Dedifferentiated amniotic fluid mesenchymal stem cell (primary cell): ENCODE measurements around the gene PTPRD.

Experiments
- DNase-seq: peaks from one replicate; pipeline ENCODE4 v3.0.0-alpha.2; 2016; ENCODE audit errors: extremely low spot score

PTPRD gene

DNA sequence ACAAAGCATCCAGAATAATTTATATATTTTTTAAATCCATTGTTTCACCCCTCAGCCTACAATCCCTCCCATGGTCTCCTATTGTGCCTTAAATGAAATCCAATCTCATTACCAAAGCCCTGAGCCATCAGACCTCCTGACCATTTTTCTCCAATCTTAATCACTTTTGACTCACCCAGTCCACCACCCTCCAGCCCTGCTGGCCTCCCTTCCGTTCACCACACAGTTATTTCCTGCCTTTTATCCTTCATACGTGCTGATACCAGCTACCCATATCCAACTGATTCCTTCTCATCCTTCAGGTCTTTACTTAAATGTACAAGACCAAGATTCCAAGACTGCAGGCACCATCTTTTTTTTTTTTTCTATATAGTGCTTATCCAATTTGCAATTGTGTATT is 1786.5 kb downstream of the PTPRD start:
- DNase-seq = no peak

DNA sequence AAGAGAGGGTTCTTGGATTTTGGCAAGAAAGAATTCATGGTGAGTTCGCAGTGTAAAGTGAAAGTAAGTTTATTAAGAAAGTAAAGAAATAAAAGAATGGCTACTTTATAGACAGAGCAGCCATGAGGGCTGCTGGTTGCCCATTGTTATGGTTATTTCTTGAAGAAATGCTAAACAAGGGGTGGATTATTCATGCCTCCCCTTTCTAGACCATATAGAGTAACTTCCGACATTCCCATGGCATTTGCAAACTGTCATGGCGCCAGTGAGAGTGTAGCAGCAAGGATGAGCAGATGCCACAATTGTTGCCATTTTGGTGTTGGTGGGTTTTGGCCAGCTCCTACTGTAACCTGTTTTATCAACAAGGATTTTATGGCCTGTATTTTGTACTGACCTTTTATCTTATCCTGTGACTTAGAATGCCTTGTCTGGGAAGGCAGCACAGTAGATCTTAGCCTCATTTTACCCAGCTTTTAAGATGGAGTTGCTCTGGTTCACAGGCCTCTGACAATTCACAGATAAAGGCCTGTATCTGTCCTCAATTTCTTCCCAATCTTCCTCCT is 1787.1 kb downstream of the PTPRD start:
- DNase-seq = no peak

DNA sequence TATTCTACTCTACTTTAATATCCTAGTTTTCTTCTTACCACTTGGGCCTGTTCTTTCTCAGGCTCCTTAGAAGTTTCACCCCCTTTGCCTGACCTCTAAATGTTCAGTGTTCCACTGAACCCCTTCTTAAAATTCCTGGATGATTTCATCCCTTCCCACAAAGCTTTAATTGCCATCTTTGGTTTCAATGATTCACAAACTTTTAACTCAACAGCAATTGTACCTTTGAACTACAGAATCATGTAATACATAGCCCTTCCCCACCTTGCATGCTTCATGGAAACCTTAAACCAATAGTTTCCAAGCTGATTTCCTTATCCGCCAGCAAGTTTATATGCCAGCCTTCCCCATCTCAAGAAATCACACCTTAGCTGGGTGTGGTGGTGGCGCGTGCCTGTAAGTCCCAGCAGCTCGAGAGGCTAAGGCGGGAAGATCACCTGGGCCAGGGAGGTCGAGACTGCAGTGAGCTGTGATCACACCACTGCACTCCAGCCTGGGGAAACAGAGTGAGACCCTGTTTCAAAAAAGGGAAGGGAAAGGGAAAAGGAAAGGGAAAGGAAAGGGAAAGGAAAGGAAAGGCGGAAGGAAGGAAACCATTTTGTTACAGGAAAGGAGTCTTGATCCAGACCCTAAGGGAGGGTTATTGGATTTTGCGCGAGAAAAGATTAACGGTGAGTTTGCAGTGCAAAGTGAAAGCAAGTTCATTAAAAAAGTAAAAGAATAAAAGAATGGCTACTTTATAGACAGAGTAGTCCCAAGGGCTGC is 1789.5 kb downstream of the PTPRD start:
- DNase-seq = no peak

DNA sequence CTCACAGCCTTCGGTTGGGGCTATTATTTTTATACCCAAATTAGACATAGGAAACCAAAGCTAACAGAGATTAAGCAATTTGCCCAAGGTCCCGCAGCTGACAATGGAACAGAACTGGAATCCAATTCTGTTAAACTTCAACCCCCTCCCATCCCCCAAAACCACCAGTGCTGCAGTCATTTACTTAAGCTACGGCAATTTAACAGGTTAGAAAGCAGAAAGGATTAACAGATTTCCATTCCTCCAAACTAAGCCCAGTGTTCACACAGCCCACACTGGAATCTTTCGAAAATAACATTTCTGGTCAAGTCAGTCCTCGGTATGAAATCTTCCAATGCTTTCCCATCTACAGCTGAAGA is 1790.2 kb downstream of the PTPRD start:
- no peak for DNase-seq

DNA sequence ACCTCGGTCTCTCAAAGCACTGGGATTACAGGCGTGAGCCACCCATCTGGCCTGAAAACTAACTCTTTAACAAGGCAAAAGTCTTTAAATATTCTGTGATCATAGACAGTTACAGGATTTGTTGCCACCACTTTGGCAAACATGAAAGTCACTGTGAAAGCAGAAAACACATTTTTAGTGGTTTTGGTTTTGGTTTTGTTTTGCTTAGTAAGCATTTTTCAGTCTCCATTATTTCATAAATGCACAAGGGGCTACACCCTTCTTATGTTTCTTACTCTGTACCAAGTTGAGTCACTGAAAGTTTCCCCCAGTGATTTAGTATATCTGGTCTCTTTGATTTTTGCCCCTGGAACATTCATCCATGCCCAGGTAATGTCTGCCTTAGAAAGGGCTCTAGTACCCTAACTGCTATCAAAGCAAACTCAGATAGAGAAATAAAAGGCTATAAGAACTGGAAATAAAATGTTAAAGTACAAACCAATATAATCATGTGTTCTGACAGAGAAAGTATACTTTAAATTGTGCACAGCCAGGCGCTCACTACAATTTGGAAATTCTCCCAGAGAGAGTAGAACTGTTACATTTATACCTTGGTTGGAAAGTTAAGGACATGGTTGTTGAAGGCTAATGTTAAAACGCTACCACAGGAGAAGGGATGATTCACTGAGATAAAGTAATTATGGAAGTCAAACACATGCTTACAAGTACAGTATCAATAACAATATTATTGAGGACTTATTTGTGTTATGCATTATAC is 1790.7 kb downstream of the PTPRD start:
- DNase-seq = no peak

DNA sequence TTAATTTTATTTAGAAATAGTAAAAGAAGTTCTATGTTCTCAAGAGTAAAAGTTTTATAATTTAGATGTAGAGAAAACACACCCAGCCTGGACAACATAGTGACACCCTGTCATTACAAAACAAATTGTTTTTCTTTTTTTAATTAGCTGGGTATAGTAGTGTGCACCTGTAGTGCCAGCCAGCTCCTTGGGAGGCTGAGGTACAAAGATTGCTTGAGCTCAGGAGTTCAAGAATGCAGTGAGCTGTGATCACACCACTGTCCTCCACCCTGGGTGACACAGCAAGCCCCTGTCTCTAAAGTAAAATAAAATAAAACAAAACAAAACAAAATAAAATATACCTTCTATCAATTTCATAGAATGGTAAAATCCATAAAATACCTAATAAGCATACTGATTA is 1795.5 kb downstream of the PTPRD start:
- DNase-seq = no peak

DNA sequence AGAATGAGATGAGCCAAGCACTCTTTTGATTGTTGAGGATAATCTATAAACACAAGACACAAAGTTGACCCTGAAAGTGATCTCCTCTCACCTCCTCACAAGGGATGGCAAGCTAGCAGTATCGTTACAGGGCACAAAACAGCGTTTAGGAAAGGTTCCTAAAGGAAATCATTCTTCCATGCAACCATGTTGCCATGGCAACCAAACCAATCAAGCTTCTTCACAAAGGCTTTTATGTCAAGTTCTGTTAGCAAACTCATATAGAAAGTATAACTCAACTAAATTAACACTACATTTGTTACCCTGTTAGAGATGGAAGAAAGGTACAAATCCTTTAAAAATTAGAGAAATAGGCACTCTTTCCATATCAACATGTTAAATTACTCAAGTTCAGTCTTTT is 1796.4 kb downstream of the PTPRD start:
- DNase-seq = no peak

DNA sequence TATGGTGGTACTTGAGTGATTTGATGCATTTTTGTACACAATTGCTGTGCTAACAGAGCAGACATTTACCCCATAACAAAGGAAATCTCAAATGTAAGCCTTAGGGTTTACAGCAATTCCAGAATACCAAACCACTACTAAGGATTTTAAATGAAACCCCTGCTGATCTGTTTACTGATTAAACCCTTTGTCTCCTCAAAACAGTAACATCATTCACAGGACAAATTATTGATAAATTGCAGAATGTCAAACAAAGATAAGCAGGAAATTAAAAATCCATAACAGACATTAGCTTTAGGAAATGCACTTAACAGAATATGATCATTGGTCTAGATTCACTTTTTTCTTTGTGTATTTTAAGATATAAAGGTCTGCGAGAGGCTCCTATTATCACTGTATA is 1796.9 kb downstream of the PTPRD start:
- DNase-seq = no peak

DNA sequence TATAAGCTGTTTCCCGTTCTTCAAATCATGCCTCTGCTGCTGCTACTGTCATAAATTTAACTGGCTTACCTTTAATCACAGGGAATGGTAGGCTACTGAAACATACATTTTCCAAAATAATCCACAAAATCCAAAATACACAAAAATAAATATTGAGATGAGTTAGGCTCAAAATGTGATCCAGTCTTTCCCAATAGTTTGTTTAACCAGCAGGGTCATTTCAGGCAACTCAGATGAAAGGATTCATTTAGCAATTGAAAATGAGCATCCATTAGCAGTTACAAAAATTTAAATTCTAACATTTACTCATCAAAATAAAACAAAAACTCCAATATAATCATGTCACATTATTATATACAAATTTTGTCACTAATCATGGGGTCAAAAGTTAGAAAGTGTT is 1797.6 kb downstream of the PTPRD start:
- no peak for DNase-seq

DNA sequence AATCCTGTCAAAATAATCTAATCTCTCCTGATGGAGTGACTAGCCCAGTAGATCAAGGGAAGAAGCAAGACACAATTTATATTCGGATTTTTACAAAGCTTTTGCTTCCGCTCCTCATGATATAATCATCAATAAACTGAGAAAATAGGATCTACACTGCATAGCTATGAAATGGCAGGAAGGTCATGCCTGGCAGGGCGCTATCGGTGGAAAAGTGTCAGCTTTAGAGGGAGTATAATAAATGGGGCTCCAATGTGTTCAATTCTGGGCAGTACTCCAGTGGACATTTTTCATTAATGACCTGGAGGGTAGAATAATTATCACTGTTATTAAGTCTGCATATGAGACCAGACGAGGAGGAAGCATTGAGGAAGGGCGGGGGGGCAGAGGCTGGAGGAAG is 1799.9 kb downstream of the PTPRD start:
- DNase-seq = no peak

DNA sequence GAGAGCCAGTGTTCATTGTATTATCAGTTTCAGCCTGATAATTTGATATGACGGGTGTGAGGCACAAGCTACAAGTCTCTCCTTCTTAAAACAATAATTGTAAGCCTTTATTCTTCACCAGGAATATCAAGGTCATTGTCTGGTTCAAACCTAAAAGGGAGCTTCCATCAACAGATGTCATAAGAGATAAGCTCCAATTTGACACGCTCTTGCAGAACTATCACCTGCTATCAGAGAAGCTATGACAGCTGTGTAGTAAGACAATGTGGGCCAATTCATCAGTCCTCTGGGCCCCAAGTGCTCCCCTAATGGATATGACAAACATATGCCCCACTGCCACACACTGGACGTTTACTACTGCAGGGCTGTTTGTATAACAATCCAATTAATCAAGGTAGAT is 1803.1 kb downstream of the PTPRD start:
- no peak for DNase-seq

DNA sequence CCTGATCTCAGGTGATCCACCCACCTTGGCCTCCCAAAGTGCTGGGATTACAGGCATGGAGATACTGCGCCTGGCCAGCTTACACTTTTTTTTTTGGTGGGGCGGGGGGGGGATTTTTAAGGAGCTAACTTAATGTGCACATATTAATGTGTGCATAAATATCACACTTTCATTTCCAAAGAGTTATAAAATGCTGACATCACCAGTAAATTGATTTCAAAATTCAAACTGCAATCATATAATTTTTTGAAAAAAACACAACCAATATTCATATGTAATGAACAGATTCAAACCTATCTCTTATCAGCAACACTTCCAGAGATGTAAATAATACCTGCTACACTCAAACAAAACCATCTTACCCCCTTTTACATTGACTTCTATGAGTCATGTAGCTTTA is 1806.7 kb downstream of the PTPRD start:
- no peak for DNase-seq

DNA sequence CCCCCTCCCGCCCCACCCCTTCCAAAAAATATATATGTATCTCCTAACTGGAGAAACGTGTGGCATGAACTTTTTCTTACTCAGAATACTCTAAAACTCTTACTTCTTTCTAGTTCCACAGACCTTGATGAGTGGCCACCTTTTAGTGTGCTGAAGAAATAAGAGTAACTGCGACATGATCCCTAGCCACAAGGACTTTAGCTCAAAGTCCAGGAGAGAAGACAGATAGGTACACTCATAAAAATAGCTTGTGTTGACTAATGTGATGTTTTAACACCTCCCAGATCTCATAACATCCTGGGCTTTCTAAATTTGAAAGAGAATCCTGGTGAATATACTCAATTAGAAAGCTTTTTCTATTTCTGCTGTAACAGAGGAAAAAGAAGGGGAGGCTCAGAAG is 1808.2 kb downstream of the PTPRD start:
- no peak for DNase-seq

DNA sequence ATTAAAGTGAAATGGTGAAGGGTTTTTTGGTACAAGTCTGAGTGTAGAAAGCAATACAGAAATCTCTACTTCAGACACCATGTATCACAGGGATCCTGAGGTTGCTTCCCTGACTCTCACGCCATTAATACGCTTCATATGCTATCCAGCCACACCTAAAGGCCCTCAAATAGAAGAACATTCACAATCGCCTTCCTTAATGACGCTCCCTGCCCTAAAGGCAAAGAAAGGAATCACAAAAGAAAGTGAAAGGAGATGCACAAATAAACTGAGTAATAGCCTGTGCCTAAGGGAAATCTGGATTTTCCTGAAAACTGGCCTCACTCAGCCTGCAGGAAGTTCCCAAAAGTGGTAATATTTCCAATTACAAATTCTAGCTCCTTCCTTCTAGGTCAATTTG is 1810.6 kb downstream of the PTPRD start:
- no peak for DNase-seq

DNA sequence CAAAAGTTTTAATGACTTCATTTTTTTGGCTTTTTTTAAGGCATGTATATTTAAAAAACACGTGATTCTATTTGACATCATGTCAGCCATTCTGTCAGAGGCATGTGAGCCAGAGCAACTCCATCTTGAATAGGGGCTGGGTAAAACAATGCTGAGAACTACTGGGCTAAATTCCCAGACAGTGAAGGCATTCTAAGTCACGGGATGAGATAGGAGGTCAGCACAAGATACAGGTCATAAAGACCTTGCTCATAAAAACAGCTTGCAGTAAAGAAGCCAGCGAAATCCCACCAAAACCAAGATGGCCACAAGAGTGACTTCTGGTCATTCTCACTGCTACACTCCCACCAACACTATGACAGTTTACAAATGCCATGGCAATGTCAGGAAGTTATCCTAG is 1812.6 kb downstream of the PTPRD start:
- DNase-seq = no peak

DNA sequence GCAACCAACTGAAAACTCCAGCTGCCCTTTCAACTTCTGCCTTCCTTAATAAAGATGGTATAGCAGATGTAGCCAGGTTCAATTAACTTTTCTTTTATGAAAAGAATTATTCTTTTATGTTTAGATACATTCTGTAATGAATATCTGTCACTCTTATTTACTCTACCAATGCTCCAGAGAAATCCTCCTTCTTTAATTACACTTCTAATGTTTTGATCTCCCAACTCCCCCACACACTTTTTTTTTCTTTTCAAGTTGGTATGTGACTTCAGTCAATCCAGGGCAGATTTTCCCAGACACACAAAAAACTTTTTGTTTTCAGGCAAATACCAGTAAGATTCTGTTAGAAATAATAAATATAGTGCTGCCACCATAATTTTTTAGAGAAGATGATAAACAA is 1813.2 kb downstream of the PTPRD start:
- DNase-seq = no peak

DNA sequence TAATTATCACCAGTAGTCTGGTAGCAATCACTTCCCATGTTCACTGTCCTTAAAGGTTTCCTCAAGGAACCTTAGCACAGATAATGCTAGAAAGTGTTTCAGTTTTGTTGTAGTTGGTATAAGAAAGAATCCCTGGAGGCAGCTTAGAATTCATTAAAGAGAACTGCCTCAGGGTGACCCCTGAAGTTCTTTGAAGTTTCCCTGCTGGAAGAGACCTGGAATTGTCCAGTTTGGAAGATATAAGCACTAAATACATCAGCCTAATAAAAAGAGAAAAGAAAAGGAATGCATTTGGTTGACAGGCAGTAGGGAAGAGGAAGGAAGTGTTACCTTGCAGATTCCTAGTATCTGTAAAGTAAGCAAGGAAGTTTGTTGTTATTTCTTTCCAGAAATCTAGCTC is 1813.6 kb downstream of the PTPRD start:
- no peak for DNase-seq

DNA sequence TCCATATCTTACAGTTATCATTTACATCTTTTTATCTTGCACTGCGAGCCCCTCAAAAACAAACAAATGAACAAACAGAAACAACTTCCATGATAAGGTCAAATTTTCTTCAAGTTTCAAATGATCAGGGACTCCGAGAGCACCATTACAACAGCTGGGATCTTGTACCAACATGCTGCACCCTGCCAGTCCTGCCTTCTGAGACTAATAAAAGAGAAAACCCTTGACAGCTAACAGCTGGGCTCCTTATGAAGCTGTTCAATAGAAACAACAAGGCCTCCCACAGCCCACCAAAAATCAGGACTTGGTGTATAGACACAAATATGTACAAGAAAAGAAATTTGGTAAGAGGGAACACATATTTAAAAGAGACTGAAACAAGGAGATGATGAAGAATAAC is 1828.0 kb downstream of the PTPRD start:
- no peak for DNase-seq

DNA sequence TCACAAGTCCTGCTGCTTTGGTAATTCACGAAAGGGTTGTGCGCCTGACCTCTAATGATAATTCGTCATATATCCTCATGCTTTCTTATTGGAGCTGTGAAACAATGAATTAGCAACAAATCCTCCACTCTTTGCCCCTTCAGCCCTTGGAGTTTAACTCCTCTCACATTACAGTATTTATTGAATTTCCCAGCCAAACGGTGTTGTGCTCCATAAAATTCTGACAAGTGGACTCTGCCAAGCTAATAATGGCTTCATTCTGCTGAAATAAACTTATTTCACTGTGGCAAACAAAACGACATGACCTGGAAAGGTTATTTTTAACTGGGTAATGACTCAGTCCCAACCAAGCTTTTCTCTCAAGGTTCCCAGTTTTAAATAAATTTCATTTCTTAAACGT is 1828.9 kb downstream of the PTPRD start:
- DNase-seq = no peak

DNA sequence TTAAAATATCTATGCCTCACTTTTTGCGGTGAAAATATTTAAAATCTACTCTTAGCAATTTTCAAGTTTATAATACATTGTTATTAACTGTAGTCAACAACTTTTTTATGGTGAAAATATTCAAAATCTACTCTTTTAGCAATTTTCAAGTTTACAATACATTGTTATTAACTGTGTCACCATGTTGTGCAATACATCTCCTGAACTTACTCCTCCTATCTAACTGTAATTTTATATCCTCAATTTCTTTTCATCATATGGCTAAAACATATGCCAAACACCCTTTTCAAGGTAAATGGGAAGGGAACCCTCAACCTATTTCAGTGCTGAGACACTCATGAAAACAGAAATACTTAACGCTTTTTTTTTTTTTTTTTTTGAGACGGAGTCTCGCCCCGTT is 1830.6 kb downstream of the PTPRD start:
- no peak for DNase-seq

DNA sequence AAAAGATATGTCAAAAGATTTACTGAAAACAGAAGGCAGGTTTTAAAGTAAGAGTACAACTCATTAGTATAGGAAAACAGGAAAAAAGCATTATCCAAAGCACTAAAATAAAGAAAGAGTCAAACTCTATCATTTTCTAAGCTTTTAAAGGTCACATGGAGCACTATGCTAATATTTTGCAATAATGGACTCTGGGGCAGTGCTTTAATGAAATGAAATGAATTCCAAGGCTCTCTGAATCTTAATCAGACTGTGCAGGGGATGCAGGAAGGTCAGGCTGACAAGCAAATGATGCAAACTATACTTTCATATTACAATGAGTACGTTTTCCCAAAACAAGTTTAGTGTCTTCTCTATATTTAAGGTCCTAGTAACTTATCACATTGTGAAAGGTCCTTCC is 1831.3 kb downstream of the PTPRD start:
- DNase-seq = no peak

DNA sequence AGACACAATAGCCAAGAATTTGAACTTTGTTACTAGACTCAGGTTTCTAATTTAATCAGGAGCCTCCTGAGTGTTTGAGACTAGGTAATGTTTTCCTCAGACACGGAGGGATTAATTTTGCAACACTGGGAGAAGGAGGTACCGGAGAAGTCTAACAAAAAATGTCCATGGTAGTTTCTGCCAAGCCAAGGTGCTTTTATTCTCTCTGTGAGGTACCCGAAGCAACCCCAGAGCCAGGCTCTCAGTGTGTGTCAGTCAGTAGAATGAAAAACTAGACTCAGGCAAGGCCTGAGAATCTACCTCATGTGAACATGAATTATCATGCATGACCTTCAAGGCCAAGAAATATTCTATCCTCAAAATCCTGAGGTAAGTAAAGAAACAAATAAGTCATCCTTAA is 1832.4 kb downstream of the PTPRD start:
- DNase-seq = no peak

DNA sequence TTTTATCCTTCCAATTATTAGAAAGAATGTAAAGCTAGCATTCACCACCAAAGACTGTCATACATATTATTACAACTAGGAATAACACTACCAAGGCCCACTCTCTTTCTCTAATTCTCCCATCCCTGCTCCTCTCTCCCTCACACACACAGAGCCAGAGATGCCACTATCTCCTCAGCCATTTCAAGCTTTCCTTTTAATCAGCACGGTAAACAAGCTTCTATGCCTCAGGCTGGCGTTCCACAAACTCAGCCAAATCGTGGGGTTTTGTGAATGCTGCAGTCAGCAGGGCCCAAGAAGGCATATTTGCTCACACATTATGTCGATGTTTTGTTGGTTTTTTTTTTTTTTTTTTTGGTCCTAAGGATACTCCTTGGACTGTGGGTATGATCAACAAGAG is 1833.3 kb downstream of the PTPRD start:
- DNase-seq = no peak
